Lung (tissue), 12 donors: ENCODE data around the gene SLC25A41. TPM values are rescaled to one million over a fixed set of nuclear protein-coding genes. Genes with fewer than 3 reads are reported as not detected.

Experiments used
- ATAC-seq: fragments of 200-7000 bp; cut with Tn5 transposase; one replicate; pipeline ENCODE4 v1.9.1; 2020; ENCODE audit warnings: moderate number of reproducible peaks; ENCODE audit not compliant: insufficient read depth, low FRiP score
- DNase-seq, 3 donors: peaks; one replicate each; pipeline ENCODE4 v3.0.0-alpha.2; 2013 to 2017
- H3K27ac ChIP-seq, 2 donors: one replicate each; pipeline ENCODE4 v1.5.1; 2013; ENCODE audit warnings: mild to moderate bottlenecking in 2 of 2, moderate library complexity in 2 of 2, control low read depth in 1 of 2, inconsistent platforms in 1 of 2, low read depth in 1 of 2, low read length in 1 of 2
- H3K27me3 ChIP-seq, 3 donors: one replicate each; pipeline ENCODE4 v1.5.1; 2013; ENCODE audit warnings: low read length in 2 of 3; ENCODE audit not compliant: control insufficient read depth in 3 of 3, insufficient read depth in 3 of 3
- H3K36me3 ChIP-seq, 4 donors: one replicate each; pipeline ENCODE4 v1.5.1; 2013; ENCODE audit warnings: low read length in 4 of 4, mild to moderate bottlenecking in 1 of 4, moderate library complexity in 1 of 4; ENCODE audit not compliant: control insufficient read depth in 4 of 4, insufficient read depth in 4 of 4
- H3K4me1 ChIP-seq, 5 donors: one replicate each; pipeline ENCODE4 v1.5.1; 2013; ENCODE audit warnings: low read length in 5 of 5, mild to moderate bottlenecking in 2 of 5, moderate library complexity in 1 of 5; ENCODE audit not compliant: control insufficient read depth in 5 of 5, insufficient read depth in 5 of 5
- H3K4me3 ChIP-seq: one replicate; pipeline ENCODE4 v1.5.1; 2013; ENCODE audit warnings: mild to moderate bottlenecking, control low read depth, moderate library complexity
- H3K9ac ChIP-seq, 2 donors: one replicate each; pipeline ENCODE4 v1.5.1; 2013; ENCODE audit warnings: low read length in 2 of 2, control low read depth in 1 of 2; ENCODE audit not compliant: insufficient read depth in 1 of 2
- H3K9me3 ChIP-seq, 4 donors: one replicate each; pipeline ENCODE4 v1.5.1; 2013; ENCODE audit warnings: low read length in 3 of 4, mild to moderate bottlenecking in 1 of 4, moderate library complexity in 1 of 4; ENCODE audit not compliant: control insufficient read depth in 4 of 4, insufficient read depth in 3 of 4
- CTCF ChIP-seq: IDR thresholded peaks from 2 replicates; pipeline ENCODE4 v1.5.1; 2012; ENCODE audit warnings: mild to moderate bottlenecking; ENCODE audit errors: control extremely low read depth, extremely low read depth
- WGBS, 2 donors: extraction: QIAGEN DNeasy Blood & Tissue Kit; methylation state at CpG; one replicate each; pipeline ENCODE4 v1.1.7; 2013; 5-methylcytosine and 5-hydroxymethylcytosine counted together
- polyA plus RNA-seq, 2 donors: library from polyadenylated mRNA; stranded (reverse); fragments of 200-250 nt; gene quantifications; one replicate each; pipeline ENCODE4 v1.2.1, GENCODE V29; 2013
- total RNA-seq, 2 donors: library from RNA; depleted of rRNA in 1 of 2; stranded (reverse); fragments of >200 nt in 1 of 2; gene quantifications; one replicate each; pipeline ENCODE4 v1.2.1, GENCODE V29; 2014 to 2021
- donor health status: control.
- donor health status: control.
- donor health status: Bipolar disorder and iron deficiency.
- donor health status: healthy.
- donor health status: DM: yes; HTN: yes; CAD: no.

Gene SLC25A41
- total and polyA plus RNA-seq, 4 donors = 0.10 to 0.43 (median 0.28) TPM; not detected in 1

GRCh38 chr19:6453951-6454565 lies 20.5 kb upstream of the SLC25A41 start:
- ATAC-seq = no peak
- 97 to 98% methylated on average over 11 of the region's 11 CpGs for WGBS, 2 donors

GRCh38 chr19:6452899-6453298 lies 19.3 kb upstream of the SLC25A41 start:
- Histone ChIP-seq H3K27ac (no peak overlapping the region), H3K9me3 (peaks cover 0 to 10% (median 4%) of the 10 kb centered on the region in 4 donors), H3K4me1 (peaks cover 0 to under 1% (median 0%) of the 10 kb centered on the region in 5 donors), H3K9ac (no peak overlapping the region), H3K36me3 (peaks cover 10 to 26% (median 21%) of the 10 kb centered on the region in 4 donors), H3K4me3 (no peak overlapping the region), H3K27me3 (no peaks in the 10 kb centered on the region)
- 98 to 100% methylated on average over 2 of the region's 2 CpGs for WGBS, 2 donors
- DNase-seq (no peak), ATAC-seq (no peak)
- no peak for TF ChIP-seq CTCF

More at GRCh38 chr19:6453951-6454565, 20.5 kb upstream of the SLC25A41 start:
- H3K4me3 ChIP-seq = no peak overlapping the region
- H3K27me3 ChIP-seq = no peaks in the 10 kb centered on the region
- peaks cover 0 to 10% (median 4%) of the 10 kb centered on the region in 4 donors for H3K9me3 ChIP-seq
- H3K9ac ChIP-seq = no peak overlapping the region
- H3K27ac ChIP-seq = no peak overlapping the region
- peaks cover 10 to 26% (median 21%) of the 10 kb centered on the region in 4 donors for H3K36me3 ChIP-seq
- TF ChIP-seq CTCF = no peak
- peaks cover 0 to 7% (median 0%) of the 10 kb centered on the region in 5 donors for H3K4me1 ChIP-seq
- DNase-seq = no peak

GRCh38 chr19:6452223-6452614 lies 18.7 kb upstream of the SLC25A41 start:
- Histone ChIP-seq H3K27me3 (no peaks in the 10 kb centered on the region), H3K4me3 (no peak overlapping the region), H3K9ac (no peak overlapping the region), H3K9me3 (peaks cover 0 to 10% (median 4%) of the 10 kb centered on the region in 4 donors), H3K36me3 (peaks cover 12 to 26% (median 21%) of the 10 kb centered on the region in 4 donors), H3K4me1 (no peaks in the 10 kb centered on the region), H3K27ac (no peak overlapping the region)
- no peak for DNase-seq
- no peak for ATAC-seq
- 96% methylated on average over 19 of the region's 19 CpGs for WGBS, 2 donors
- no peak for TF ChIP-seq CTCF
